ENCODE data around the gene AFP.

Gene AFP

DNA sequence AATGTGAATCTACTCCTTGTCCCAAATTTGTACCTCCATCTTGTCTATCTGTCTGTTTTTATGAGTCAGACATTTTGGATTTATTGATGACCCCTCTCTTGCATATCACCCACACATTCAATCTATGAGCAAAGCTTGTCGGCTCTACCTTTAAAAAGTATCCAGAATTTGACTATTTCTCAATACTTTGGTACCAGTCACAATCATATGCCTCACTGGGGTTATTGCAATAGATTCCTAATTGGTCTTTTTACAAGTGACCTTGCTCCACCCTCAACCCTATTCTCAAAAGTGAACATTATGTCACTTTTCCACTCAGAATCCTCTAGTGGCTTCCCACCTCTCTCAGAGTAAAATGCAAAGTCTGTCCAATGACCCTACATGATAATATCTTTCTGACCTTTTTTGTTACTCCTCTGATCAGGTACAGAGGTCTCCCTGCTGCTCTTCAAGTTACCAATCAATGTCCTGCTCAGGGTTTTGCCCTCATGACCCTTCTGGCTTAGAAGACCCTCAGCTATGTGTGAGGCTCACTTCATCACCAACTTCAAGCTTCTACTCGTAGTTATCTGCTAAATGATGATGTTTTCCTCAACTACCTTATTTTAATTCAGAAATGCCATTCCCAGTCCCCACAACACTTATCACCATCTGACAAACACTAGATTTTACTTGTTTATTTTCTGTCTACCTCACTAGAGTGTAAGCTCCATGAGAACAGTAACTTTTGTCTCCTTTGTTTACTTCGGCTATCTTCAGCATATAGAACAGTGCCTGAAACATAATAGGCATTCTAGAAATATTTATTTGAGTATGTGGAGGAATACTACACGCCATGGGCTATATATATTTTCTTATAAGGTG, 22.4 kb downstream of the AFP start:
- no peak for DNase-seq (ENCODE audit: low read depth in 2 of 2, low spot score in 1 of 2)

DNA sequence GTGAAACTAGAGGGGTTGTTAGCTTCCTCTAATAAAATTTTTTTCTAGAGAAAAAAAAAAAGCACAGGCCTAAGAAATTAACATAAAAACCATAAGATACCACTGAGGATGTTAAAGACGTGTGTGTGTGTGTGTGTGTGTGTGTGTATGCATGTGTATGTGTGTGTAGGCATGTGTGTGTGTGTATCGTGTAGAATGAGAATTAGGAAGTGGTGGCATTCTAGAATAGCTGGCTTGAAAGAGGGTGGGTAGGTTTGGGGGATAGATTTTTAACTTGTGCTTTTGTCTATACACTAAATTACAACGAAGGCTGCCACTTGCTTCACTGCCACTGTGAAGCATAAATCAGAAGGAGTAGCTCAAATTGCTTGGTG, 23.0 kb downstream of the AFP start:
- DNase-seq (ENCODE audit: low read depth in 2 of 2, low spot score in 1 of 2): no peak

DNA sequence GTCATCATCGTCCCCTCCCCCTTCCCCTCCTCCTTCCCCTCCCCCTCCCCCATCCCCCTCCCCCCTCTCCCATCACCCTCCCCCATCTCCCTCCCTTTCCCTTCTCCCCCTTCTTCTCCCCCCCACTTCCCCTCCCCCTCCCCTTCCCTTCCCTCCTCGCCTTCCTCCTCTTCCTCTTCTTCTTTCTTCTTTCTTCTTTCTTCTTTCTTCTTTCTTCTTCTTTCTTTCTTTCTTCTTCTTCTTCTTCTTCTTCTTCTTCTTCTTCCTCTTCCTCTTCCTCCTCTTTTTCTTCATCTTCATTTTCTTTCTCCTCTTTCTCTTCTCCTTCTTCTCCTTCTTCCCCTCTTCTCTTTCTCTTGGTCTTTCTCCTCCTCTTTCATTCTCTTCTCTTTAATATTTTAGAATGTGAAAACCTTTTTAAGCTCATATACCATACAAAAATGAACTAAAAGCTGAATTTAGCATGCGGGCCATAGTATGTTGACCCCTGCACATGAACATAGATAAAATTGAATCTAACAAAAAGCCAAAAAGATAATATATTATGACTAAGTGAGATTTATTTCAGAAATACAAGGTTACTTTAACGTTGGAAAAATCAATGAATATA, 25.0 kb downstream of the AFP start:
- DNase-seq (ENCODE audit: low read depth in 2 of 2, low spot score in 1 of 2): no peak

DNA sequence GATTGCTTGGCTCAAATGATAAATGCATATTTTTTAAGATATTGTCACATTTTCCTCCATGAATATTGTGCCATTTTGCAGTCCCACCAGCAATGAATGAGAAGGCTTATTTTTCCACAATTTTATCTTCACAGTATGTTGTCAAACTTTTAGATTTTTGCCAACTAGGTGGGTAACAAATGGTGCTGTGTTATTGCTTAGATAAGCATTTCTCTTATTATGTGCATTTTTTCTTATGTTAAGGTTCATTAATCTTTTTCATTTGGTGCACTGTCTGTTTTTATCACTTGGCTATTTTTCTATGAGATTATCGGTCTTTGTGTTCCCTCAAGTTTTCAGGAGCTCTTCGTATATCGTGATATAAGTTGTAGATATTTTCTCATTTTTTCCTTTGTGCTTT, 32.1 kb downstream of the AFP start:
- no peak for DNase-seq (ENCODE audit: low read depth in 2 of 2, low spot score in 1 of 2)

DNA sequence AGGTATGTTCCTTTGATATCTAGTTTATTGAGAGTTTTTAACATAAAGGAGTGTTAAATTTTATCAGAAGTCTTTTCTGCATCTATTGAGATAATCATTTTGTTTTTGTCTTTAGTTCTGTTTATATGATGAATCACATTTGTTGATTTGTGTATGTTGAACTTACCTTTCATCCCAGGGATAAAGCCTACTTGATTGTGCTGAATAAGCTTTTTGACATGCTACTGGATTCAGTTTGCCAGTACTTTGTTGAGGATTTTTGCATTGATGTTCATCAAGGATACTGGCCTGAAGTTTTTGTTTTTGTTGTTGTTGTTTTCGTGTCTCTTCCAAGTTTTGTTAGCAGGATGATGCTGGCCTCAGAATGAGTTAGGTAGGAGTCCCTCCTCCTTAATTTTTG, 34.7 kb downstream of the AFP start:
- no peak for DNase-seq (ENCODE audit: low read depth in 2 of 2, low spot score in 1 of 2)

DNA sequence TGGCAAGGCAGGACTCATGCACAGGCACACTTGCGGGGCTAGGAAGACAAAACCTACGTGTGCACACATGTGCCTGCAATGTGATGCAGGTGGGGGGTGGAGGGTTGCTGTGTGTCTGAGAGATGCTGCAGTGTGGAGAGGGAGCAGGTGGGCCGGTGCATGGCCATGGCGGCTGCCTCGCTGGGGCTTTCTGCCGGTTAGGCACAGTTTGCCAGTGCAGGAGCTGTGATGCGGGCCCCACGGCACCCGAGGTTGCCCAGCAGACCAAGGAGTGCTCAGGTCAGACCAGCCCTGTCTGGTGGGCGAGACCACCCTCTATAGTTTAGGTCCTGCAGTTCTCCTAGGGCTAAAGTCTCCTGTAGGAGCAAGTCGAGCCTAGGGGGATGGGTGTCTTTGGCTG, 41.2 kb downstream of the AFP start:
- no peak for DNase-seq (ENCODE audit: low read depth in 2 of 2, low spot score in 1 of 2)

DNA sequence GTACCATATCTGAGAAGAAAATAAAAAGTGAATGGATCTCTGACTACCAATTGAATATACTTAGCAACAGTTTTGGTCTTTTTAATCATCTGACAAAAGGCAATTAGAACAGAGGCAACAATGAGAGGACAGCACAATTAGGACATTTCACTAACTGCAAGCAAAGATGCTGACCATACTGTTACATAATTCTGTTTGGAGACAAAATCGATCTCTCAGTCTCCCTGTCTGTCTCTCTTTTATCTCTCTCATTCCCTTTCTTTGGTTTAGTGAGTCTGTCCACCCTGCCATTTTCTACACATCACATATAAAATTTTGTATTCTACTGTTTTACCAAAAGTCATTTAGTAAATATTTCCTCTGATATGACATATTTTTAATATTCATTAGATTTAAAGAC, 43.3 kb downstream of the AFP start:
- DNase-seq (ENCODE audit: low read depth in 2 of 2, low spot score in 1 of 2): no peak

DNA sequence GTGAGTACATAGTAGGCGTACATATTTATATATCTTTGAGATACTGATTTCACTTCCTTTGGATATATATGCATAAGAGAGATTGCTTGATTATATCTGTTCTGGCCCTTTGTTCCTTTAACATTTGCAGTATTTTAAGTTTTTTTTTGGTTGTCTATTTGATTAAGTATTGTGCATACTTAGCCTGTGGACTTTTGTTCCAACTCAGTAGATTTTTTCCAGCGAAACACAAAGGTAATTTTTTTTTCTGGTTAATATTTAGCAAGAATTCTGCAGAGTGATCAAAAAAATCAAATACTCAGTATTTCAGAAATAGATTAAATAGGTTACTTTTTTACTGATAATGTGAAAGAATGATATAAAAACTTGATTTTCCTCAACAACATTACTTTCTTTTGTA, 45.3 kb downstream of the AFP start, which contains the start of gene AFM:
AFM (plus strand) TSS at position 388 of the 400 bp plus-strand sequence. CDS start 31 bp downstream, outside the sequence.
- DNase-seq (ENCODE audit: low read depth in 2 of 2, low spot score in 1 of 2): no peak

DNA sequence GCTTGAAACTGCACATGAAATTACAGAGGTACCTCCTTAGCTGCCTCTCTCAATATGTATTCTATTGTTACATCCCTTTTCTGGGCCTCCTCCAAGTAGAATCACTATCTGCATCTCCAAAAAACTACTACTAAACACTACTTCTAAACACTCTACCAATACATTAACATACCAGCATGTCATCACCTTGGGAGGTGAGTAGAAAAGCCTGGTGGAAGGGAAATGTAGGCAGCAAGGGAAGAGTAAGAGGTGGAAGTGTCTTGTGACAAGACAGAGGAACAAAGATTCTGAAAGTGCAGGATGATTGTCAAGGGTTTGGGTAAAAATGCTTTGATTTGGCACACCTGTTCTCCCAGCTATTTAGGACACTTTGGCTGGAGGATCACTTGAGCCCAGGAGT, 49.1 kb downstream of the AFP start:
- DNase-seq (ENCODE audit: low read depth in 2 of 2, low spot score in 1 of 2): no peak

DNA sequence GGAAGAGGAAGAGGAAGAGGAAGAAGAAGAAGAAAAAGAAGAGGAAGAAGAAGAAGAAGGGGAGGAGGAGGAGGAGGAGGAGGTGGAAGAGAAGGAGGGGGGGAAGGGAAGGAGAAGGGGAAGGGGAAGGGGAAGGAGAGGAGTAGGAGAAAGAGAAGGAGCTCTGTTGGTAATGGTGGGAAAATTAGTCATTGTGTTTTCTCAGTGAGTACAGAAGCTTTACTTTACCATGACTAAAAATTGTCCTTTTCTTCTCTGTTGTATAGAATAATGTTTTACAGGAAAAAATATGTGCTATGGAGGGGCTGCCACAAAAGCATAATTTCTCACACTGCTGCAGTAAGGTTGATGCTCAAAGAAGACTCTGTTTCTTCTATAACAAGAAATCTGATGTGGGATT, 49.6 kb downstream of the AFP start:
- DNase-seq (ENCODE audit: low read depth in 2 of 2, low spot score in 1 of 2): no peak

DNA sequence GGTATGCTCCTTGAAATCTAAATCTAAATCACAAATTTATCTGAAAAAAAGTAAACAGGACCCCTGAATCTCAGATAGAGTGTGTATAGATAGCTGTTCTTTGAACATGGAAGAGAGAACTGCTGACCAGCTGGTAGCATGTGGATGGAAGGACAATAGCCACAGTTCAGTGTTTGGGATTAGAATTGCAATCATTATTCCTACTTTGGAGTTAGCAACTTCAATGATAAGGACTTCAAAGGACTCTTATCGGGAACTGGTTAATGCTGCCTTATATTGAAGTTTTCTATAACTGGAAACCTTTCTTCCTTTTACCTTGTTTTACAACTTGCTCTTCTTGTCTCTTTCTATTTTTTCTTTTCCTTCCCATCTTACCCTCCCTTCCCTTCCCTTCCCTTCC, 50.5 kb downstream of the AFP start:
- DNase-seq (ENCODE audit: low read depth in 2 of 2, low spot score in 1 of 2): no peak

DNA sequence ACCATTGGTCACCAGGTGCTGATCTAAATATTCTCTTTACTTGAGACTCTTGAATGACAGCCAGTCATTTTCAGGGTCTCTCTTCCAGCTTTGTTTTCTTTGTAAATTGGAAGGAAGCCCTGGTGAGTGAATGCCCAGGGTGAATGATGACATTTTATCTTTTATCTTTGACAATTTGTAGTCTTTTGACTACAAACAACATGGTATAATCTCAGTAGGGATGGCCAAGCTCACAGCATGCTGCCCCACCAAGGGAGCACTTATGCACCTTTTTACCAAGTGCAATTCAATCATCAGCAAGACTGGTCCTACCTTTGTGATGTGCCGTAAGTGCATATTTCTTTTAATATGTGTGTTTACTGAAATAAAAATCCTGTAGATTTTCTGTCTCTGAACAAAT, 51.2 kb downstream of the AFP start:
- DNase-seq (ENCODE audit: low read depth in 2 of 2, low spot score in 1 of 2): no peak

DNA sequence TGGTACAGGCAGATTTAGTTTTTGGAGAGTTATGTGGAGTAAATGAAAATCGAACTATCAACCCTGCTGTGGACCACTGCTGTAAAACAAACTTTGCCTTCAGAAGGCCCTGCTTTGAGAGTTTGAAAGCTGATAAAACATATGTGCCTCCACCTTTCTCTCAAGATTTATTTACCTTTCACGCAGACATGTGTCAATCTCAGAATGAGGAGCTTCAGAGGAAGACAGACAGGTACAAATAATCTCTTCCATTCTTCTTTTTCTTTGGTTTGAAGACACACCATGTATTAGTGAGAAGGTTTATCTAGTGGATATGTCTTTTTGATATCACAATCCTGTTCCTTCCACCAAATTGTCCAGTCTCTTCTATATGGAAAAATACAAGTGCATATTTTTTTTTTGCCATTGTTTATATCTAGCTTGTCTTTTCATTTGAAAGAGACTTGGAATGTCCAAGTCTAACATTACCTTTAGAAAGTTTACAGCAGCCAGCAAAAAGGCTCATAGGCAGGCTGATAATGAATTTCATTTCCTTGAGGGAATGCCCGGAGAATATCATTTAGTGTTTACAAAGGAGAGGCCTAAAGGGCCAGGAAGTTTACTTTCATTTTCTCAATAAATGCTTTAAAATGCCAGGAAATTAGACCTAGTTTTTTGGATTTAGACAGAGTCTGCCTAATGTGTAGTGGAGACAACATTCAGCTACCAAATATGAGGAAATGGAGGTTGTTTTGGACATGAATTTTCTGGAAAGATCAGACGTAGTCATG, 64.2 kb downstream of the AFP start:
- DNase-seq (ENCODE audit: low read depth in 2 of 2, low spot score in 1 of 2): no peak

DNA sequence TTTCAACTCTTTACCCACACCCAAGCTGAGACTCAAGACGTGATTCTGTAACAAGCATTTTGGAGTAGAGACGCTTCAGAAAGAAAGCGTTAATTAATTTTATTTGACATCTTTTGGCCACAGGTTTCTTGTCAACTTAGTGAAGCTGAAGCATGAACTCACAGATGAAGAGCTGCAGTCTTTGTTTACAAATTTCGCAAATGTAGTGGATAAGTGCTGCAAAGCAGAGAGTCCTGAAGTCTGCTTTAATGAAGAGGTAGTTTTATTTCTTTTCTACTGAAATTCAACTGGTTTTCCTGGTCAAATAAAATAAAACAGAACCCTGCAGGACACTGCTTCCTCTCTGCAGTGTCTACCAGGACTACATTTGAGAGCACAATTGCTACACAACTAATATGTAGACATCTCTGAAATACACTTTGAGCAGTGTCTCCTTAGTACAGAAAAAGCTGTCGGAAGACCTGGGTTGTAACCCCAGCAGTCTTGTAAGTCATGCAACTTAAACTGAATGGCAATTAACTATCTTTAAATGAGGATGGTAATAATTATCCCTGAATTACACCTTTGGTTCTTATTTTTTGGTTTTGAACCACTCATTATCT, 65.7 kb downstream of the AFP start:
- no peak for DNase-seq (ENCODE audit: low read depth in 2 of 2, low spot score in 1 of 2)

DNA sequence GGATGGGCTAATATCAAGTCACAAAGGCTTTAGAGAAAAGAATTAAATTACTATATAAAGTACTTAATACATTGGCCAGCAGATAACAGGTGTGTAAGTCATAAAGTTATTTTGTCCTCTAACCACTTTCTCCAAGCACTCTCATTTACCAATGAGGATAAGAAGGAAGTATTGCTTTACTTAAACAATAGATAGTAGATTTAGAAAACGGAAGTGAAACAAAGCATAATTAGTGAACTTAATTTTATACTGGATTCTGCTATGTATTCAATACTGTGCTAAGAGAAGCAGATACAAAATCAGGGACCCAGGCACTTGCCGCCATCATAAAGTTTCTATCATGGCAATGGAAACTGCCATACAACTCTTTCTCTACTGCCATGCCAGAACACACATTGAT, 69.5 kb downstream of the AFP start:
- DNase-seq (ENCODE audit: low read depth in 2 of 2, low spot score in 1 of 2): no peak
